Activated naive CD4-positive, alpha-beta T cell treated with anti-CD3 and anti-CD28 coated beads, Interleukin-2, amount 50 U/mL, for 16 hours (primary cell): ENCODE results near the gene SERINC5.

Experiments
- DNase-seq: peaks from one replicate; pipeline ENCODE4 v3.0.0-alpha.2; 2020

SERINC5 gene

DNA sequence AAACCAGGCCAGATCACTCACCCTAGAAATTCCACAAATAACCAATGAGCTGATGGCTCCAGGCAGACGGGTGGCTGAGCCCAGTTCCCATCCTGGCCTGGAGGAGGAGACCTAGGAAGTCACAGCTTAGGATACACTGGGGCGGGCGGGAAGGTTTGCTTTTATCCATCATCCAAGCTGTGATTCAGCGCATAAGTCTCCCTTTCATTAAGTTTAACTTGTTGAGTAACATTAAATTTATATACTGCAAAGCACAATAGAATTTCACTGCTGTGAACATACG lies 165.0 kb downstream of the SERINC5 start:
- DNase-seq: no peak

GRCh38 chr5:80083101-80083890 lies 172.6 kb downstream of the SERINC5 start:
- no peak for DNase-seq

DNA sequence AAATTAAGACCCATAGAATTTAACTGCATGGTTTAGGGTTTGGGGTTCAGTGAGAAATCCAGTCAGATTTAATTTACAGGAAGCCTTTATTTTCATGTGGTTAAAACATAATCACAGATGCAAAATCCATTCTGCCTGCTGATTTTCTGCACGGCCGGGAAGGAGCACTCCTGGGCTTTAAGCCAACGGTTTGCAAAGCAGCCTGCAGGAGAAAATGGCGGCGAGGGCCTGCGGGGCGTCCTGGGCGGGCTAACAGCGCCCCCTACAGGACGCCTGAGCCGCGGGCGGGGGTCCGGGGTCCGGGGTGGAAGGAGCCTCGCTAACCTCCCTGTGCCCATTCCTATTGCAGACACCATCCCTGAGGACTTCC lies 173.1 kb downstream of the SERINC5 start:
- DNase-seq: peak; percentile 21

GRCh38 chr5:80082281-80082680 lies 173.6 kb downstream of the SERINC5 start:
- DNase-seq: no peak

GRCh38 chr5:80078921-80079320 lies 176.9 kb downstream of the SERINC5 start:
- no peak for DNase-seq

GRCh38 chr5:80077051-80077714 lies 178.7 kb downstream of the SERINC5 start:
- DNase-seq: no peak

DNA sequence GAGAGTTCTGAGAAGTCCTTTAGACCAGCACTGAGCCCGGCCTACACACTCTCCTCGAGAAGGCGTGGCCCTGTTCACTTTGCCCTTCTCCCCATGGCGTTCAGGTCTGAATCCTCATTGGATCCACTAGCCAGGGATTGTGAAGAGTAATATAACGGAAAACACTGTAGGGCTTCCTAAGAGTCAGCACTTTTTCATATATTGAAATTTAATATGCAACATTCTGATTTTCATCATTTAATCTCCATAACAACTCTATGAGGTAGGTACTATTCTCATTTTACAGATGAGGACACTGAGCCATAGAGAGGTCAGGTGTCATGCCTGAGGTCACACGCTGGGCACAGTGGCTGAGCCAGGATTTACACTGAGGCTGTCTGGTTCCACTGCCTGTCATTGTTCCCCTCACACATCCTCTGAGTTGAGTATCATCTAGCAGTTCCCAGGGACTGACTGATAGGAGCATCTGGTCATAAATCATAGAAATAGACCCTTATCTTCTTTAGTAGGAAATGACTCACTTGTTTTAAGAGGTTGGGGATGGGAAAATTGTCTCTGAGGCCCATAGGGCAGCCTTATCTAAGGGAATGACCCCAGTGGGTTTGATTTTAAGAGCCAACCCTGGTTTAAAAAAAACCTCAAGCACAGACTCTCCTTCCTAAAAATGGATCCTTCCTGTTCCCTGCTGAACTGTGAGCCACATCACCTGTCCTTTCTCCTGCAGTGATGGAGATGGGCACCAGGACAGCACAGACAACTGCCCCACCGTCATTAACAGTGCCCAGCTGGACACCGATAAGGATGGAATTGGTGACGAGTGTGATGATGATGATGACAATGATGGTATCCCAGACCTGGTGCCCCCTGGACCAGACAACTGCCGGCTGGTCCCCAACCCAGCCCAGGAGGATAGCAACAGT lies 179.5 kb downstream of the SERINC5 start:
- DNase-seq: no peak

DNA sequence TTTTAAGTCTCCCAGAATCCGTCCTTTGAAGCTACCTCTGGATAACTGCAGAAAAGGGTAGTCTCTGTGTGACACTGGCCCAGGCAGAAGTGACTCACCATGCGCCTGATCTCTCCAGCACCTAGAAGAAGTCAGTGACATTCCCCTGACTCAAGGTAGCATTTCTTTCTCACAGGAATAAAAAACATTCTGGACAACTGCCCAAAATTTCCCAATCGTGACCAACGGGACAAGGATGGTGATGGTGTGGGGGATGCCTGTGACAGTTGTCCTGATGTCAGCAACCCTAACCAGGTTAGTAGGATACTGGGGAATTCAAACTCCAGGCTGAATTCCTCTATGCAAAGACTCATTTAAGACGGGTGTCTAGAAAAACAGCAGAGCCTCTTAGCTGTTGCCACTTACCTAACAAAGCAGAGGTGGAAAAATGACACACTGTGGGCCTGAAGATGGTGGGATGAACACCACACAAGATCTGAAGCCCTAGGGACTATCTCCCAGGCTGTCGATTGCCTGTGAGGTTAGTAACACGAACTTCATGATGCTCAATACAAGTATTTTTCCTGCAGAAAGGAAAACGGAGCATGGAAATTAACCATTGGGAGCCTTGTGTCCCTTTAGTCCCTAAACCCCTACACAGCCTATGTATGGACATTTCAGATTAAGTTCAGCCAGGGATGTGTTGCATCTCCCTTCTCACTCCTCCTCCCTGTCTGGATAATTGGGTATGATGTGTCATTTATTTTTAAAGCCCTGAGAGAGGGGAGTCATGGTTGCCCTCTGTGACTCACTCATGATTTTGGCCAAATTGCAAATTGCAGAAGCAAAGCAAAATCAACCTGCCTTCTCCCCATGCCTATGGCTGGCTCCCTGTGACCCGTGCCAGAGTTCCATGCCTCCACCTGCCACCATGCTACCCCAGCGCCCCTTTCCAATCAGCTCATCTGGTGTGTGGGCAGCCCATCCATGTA lies 183.5 kb downstream of the SERINC5 start:
- no peak for DNase-seq

- DNase-seq: no peak
These were observed 184.3 kb downstream of the SERINC5 start for GRCh38 chr5:80071510-80072021.

GRCh38 chr5:80070338-80071056 lies 185.4 kb downstream of the SERINC5 start:
- DNase-seq: no peak

GRCh38 chr5:80069918-80070318 lies 185.9 kb downstream of the SERINC5 start:
- DNase-seq: no peak

DNA sequence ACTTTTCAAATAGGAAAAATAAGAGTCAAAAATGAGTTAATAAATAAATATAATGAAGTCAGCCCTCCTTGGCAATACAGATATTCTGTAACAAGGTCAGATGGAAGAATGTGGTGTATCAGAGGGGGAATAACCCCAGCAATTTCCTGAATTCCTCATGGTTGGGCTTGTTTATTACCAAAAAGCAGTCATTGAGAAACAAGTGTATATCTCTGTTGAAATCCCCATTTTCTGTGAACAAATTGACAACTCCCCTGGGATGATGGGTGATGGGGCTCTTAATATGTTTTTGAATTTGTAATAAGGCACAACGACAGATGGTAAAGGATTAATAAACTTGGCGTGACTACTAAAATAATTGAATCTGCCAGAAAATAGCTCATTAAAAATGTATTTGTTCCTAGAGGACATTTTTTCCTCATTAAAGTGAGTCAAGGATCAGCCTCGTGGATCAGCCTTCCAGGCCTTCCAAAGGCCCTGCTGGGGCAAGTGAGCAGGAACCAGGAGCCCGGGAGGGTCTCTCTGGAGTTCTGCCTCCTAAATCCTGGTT lies 186.5 kb downstream of the SERINC5 start:
- no peak for DNase-seq

DNA sequence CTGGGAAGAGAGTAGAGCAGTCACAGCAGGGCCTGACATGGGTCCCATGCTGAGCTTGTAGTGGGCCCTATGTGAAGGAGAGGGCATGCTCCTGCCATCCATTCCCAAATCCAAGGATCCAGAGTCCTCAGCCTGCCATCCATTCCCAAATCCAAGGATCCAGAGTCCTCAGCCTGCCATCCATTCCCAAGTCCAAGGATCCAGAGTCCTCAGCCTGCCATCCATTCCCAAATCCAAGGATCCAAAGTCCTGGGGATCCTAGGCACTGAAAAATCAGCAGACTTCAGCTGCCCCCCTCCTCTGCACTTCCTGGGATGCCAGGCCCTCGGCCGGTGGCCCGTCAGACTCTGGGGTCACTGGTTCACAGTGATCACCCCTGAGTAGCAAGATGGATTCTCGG lies 187.1 kb downstream of the SERINC5 start:
- no peak for DNase-seq

GRCh38 chr5:80068246-80068636 lies 187.6 kb downstream of the SERINC5 start:
- DNase-seq: no peak

DNA sequence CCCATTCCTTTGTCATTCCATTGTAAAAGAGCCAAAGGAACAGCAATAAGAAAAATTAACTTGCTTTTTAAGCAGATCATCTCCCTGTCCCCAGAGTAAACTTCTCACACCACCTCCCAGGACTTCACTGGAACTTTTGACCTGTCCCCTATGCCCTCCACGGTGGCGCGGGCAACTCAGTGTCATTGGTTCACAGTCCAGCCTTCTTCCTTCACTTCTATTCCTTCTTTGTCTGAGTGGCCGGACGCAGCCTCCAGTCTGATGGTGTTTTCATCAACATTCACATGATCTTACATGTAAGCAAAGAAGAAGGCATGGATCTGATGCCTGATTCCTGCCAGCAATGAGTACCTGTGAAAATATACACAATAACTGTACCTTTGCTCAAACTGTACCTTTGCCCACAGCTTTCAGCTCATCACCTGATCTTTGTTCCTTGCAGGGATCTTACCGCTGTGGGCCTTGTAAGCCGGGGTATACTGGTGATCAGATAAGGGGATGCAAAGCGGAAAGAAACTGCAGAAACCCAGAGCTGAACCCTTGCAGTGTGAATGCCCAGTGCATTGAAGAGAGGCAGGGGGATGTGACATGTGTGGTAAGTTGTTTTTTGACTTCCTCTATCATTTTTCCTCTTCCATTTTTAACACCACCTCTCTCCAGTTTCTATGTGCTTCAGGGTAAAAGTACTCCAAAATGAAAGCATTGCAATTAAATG lies 188.2 kb downstream of the SERINC5 start:
- no peak for DNase-seq

- no peak for DNase-seq
These were observed 188.8 kb downstream of the SERINC5 start for GRCh38 chr5:80067016-80067415.

DNA sequence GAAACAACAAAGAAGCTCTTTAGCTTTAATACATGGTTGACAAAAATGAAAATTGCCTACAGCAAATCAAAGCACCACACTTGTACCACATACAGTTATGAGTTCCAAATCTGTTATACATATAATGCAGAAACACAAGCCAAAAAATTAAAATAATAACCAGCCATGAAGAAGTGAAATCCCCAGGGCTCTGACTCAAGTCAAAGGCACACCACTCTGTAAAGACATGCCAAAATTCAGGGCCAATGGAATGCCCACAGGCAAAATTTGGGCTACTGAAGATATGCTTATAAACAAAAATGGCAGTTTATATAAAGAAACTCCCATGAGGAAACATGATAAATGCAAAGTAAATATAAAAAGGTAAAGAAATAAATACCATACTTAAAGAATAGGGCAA lies 191.7 kb downstream of the SERINC5 start:
- no peak for DNase-seq
